Stimulated activated CD4-positive, alpha-beta T cell treated with anti-CD3 and anti-CD28 coated beads, TNF-alpha, amount 100 ng/mL, for 4 hours (primary cell): Measurements from ENCODE around the gene C11orf58.

Experiments used
- DNase-seq, 3 experiments: peaks; one replicate each; pipeline ENCODE4 v3.0.0-alpha.2; 2020; ENCODE audit warnings: low read depth in 3 of 3

The C11orf58 gene

DNA sequence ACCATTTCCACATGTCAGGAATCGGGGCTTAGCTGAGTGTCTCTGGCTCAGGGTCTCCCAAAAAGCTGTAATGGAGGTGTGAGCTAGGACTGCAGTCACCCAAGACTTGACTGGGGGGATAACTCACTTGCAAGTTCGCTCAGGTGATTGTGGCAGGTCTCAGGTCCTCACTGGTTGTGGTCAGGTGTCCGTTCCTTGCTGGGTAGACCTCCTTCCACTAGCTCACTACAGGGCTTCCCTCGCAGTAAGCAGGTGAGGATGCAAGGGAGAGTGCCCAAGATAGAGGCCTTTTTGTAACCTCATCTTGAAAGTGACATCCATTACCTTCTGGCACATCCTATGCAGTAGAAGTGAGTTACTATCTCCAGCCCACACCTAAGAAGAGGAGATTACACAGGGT is 29.5 kb downstream of the C11orf58 start:
- no peak for DNase-seq

DNA sequence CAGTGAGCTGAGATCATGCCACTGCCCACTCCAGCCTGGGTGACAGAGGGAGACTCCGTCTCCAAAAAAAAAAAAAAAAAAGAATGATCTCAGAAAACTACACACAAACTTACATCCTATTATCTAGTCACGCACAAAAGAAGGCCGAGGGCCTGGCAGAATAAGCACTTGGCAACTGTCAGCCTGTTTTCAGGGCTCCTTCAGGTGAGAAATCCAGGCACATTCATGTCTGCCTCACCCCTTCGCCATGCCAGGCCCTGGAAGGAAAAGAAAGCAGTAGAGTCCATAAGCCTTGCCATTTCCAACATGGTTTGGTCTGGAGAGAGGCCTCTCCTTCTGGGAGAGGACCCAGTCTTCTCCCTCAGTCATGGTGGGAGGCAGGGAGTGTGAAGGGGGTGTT is 30.9 kb downstream of the C11orf58 start:
- no peak for DNase-seq

DNA sequence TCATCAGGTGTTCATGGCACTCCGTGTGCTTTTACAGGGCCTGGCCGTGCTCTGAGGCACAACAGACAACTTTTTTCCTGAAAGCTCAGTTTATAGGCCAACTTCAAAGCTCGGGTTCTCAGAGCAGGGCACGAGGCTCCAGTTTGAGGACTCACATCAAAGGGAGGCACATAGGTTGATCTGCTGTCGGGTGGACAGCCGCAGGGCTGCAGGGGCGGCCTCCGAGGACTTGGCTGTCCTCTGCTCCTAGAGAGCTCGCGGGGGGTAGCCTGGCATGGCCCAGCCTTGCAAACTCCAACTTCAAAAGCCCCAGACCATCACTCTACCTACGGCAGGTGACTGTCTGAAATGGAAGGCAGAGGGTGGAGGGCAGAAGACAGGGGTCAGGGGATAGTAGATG is 31.6 kb downstream of the C11orf58 start:
- no peak for DNase-seq

DNA sequence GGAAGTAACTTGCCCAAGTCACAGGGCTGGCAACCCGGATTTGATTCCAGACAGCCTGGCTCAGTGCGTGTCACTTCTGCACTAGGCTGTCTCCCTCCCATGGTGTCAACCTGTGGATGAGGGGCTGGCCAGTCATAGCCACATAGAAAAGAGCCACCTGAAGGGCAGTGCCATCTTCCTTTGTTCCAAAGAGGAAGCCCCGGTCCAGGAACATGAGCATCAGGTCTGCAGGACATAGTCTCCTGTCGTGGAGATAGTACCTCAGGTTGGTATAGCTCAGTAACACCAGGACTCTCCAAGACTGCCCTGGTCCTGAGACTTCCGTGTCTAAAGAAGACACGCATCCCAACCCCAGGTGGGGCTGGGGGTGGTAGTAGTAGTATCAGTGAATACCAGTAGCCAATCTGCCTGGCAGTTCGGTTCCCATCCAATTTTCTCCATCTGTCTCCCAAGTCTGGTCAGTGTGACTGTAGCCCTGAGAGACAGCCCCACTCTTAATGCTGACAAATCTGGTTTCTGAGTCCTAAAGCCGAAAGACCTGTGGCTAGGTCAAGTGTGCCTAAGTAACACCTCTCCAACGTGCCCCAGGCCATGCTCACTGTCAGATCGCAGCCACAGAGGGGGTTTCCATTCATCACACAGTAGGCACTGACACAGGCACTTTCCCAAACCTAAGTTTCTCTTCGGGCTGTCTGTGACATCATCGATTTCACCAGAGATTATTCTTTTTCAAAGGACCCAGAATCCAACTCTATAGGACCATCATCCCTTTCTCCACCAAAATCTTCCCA is 33.1 kb downstream of the C11orf58 start:
- no peak for DNase-seq

DNA sequence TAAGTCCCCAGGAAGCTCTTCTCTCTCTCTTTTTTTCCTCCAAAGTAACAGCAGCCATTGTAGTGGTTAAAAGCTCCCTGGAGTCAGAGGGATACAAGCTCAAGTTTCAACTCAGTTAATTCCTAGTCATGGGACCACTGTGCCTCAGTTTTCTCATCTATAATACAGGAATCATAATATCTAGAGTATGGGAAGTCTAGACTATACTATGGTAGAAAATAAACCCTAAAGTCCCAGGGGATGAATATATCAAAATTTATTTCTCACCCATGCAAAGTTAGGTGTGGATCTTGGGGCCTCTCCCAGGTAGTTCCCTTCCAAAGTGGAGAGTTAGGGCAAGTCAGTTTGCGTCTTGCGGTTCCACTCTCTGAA is 33.7 kb downstream of the C11orf58 start:
- no peak for DNase-seq

DNA sequence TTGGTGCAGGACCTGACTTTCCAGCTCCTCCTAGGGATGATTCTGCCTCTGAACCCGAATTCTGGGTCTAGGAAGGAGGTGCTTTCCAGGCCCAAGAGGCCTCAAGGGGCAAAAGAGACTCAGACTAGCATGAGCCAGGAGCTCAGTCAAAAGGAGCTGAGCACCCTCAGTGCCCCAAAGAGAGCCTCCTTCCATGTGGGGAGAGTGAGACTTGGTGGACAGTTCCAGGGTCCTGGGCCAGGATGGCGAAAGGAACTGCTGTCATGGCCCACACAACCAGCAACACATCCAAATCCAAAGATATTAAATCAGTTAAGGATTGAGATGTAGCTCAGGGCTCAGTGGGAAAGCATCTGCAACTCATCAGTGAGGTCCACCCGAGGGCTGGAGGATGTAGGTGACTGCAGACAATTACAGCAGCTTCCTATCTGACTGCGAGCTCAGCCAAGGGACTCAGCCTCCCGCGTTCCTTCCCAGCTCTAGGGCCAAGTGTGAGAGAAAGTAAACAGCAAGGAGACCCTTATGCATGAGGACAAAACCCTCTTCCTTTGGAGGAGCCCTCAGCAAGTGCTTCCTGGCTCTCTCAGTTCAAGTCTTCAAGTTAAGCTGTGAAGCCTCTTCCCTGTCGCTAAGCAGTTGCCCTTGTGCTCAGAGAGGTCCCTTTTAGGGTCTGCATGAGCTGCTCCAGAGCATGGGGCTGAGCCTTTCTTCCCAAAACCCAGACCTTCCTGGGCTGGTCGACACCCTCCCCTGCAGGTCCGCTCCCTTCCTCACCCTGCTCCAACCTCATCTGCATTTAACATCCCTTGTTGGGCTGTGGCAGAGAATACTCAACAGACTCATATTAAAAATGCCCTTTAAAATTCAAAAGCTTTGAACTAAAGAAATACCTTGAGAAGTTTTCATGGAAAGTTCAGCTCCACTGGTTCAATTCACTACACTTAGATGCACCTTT is 35.8 kb downstream of the C11orf58 start:
- DNase-seq, result no peak

DNA sequence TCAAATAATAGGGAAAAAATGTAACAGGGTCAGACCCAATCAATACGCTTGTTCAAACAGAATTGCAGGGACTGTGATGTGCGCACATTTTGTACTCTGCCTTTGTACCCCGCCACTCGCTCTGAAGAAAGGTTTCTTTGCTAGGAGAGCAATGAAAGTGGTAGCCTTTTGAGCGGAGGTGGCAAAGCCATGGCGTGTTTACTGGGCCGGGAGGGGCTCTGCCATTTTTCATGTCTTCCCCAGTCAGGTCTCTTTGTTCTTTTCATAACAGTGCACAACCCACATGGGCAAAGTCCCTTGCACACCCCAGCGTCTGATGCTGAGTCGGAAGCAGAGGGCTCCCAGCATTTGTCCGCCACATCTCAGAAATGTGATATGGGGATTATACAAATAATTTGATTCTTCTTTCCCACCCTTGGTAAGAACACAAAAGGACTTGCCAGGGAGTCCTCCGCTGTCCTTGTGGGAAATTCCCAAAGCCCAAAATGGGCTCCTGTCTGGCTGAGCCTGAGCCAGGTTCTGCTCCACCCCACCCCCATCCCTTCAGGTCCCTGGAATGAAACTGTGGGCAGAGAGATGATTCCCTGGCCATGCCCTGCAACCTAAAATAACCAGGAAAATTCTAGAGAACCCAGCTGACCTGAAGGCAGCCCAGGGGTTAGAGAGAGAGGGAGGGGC is 36.6 kb downstream of the C11orf58 start:
- no peak for DNase-seq

DNA sequence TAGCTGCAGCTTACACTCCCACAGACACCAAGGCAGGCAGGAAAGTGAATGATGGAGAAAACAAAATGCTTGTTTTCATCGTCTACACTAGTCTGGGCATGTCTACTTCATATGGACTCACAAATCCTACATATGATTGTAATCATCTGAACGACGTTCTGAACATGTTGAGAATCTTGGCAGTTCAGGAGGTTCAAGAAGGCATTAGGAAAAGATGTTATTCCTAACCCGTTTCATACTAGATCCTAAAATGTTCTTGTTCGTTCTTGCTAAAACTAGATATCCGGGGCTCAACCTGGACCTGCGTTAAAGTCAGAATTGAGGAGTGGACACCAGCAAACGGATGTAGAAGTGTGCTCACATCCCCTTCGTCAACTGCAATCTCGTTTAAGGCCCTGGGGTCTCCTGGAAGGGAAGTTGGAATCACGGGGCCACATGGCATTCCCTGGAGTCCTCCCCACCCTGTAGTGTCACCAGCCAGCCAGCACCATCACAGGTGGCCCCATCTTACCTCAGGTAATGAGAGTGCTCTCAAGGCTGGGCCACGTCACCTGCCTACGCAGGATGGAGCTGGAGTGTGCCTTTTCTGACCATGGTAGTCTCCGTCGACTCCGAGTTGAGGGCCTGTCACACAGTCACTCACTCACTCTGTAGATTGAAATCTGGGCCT is 37.3 kb downstream of the C11orf58 start:
- DNase-seq, result no peak

DNA sequence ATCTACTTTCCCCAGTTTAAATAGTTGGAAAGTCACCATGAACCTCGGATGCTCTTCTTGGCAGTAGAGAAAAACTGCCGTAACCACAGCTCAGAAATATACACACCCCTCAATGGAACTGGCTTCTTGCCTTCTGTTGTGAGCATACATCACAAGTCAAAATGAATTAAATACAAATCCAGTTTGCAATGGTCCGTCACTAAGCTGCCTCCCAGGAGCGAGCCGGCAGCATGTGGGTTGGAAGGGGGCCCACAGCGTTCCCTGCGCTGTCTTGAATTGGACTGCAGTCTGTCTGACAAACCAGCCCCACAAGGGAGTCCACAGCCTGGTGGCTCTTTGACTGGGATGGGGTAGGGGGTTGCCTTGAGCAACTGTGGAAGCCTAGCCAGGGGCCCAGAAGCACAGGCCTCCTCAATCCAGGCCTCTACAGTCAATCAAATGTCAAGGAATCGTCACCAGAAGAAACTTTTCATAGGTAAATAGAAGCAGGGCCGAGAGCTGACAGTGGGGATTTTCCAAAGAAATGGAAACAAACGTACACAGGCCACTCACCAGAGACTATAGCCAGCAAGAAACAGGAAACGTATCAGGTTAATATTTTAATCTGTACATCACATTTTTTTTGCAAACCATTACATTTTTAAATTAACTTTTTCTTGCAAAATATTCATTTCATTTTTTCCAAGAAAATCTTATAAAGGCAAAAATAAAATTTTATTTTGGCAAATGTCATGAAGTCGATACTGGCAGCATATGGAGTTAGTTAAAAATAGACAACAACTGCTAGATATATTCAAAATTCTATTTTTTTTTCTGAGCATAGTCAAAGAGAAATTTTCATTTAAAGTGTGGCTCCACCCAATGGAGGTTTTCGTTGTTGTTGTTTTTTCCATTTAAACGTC is 38.5 kb downstream of the C11orf58 start:
- no peak for DNase-seq

DNA sequence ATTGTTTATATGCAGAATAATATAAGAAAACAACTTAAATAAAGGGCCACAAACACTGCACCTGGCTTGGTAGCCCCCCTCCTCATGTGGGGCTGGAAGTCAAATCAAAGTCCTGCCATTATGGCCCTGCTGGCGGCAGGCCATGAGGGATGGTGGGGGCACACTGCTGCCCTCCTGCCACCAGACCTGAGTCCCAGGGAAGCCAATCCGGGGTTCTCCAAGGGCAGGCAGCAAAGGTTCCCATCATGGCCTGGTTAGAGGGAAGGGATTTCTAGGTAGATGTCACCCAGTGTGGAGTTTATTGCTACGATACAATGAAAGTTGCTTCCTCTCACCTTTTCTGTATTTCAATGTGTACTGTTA is 39.1 kb downstream of the C11orf58 start:
- DNase-seq, result no peak

DNA sequence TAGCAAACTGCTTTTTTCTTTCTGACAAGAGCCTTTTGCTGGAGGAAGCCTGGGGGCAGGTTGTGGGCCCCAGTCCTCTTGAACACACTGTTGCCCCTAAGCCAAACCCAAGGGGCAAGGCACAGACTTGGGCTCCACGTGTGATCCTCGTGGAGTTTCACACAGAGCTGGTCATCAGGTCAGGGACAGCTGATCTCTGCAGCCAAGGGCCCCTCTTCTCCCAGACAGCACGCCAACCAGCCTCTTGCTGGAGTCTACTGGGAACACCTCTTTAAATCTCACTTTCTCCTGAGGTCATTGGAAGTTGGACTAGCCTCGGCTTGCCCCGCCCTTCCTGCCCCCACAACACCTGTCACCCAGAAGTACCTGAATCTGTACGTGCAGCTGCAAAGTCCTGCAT is 39.8 kb downstream of the C11orf58 start:
- DNase-seq, result no peak

DNA sequence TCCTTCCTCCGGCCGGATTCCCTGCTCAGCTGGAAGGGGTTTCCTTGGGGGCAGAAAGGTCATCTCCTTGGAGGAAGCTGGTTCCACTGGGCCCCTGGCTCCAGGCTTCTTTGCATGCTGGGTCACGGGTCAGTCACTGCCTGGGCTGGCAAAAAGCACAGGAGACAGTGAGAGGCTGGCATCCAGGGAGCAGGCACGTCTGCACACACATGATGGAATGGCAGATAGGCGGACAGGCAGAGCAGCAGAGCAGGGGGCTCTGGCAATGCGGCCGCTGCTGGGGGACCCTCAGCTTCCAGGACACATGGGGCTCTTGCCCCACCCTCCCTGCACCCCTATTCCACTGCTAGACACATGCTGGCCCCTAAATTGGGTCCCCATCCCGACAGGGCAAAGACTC is 40.4 kb downstream of the C11orf58 start:
- no peak for DNase-seq

DNA sequence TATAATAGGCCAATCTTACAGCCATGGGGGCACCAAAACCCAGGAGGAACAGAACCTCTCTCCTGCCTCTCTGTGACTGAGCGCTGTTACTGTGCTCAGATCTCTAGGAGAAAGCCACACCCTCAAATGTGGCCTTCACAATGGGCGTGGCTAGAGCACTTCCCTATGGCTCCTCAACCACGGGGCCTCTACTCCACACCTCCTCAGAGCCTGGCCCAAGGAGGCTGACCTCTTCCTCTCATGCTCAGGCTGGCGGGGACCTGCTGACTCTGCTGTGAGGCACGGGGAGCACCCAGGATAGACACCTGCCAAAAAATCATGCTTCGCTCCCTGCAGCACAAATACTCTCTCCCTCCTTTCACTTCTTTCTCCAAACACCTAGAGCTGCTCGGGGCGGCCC is 41.0 kb downstream of the C11orf58 start:
- no peak for DNase-seq

DNA sequence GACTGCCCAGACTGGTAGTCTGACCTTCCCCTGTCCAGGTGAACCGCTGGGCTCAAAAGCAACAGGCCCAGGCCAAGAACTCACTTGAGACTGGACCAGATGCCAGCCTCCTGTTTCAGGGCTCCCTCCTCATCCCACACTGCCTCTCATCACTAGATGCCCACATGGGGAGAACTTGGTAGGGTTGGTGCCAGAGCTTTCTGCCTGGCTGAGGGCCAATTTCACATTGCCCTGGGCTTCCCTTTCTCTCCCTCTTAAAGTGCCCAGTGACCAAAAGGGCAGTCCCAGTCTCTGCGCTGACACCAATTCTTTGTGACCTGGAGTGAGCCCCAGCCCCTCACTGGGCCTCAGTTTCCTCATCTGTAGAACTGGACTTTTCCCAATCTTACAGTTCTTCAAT is 41.7 kb downstream of the C11orf58 start:
- no peak for DNase-seq

DNA sequence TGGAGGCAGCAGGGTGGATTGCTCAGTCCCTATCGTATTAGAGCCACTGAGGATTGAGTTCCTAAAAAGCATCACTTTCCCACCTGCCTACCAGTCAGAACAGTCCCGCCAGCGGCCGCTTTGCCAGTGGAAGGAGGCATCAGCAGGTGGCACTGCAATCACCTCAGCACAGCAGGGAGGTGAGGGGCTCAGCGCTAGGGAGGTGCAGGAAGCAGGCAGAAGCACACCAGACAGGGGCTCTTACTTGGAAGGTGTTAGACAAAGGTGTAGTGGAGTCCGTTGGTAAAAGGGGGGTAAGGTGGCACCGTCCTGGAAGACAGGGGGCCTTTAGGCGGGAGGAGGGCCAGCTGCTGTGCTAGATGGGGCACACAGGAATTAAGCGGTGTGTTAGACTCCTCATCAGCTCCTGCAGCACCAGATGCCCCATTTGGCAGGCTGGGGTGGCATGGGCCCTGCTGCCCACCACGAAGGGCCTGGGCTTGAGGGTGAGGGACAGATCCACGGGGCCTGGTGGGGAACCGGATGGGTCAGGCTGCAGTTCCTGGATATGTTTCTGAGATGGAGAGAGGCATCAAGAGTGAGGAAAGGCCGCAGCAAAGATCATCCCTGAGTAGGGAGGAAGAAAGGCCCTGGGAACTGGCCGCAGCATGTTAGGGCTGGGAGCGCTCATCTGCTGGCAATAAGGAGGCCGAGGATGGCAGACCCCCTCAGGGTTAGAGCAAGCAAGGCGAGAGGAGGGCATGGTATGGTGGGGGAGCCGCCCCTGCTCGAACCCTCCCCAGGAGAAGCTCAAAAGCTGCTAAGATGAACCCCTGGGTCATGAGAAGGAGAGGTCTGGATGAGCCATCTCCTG is 42.5 kb downstream of the C11orf58 start:
- DNase-seq, result no peak

DNA sequence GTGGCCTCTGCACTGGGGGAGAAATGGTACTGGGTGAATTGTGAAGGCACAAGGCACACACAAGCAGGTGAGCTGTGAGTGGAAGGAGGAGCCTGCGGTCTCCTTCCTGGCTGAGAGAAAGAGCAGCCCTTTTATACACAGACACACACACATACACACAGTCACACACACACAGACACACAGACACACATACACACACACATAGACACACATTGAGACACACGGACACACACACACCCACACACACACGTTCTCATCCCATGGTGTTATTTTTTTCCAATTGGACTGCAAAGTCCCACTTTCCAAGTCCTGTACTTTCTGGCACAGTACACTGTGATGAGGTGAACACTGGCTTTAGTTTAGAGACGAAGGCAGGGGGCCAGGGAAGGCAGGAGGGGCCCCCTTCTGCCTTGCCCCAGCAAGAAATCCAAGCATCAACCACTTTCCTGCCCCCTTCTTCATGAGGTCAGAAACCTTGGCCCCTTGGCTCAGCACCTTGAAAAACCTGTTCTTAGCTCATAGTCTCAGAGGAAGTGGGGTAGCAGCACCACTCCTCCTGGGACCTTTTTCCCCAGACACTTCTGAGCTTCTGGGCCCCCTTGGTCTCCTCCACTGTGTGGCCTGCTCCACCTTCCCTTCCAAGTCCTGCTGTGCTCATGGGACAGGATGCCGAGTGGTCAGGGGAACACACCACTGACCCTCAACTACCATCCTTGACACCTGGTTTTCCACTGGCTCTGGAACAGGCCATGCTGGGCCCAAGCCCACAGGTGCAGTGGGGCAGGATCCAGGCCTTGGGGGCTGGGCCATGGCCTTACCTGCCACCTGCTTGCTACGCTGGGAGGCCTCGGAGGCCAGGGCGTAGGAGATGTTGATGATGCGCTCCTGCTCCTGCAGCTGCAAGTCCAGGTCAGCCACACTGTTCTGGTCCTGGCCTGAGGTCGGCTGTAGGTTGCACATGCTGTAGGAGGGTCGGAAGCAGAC is 43.8 kb downstream of the C11orf58 start:
- DNase-seq, result no peak

DNA sequence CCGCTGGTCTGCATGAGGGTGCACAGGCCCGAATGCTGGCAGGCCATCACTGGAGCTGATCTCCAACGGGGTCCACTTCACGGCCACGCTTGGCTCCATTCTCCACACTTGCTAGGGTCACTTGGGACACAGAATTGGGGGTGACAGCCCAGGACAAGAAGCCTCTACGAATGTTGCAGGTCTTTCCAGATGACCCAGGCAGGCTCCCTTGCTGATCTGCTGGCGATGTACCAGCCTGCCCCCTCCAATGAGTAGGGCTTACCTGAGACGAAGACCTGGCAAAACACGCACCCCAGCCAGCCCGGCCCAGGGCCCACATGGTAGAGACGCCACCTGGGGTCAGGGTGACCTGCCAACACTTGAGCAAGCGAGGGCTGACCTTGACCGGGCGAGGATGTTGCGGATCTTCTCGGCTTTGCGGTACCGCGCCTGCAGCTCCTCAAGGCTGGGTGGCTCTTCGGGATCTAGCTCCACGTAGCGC is 44.9 kb downstream of the C11orf58 start:
- no peak for DNase-seq

DNA sequence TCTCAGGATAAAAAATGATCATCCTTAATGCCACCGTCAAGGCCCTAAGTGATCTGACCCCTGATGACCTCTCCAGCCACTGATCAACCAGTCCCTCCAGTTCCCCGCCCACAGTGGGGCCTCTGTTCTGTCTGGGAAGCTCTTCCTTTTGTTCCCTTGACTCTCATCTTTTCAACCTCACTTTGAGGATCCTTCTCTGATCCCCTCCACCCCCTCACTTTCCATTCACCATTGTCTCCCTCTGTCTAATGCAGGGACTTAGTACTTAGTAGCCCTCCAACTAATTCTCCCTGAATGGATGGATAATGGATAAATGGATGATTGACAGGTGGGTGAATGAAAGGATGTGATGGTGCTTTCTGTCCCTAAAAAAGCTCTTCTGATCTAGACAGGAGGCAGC is 45.6 kb downstream of the C11orf58 start:
- no peak for DNase-seq

DNA sequence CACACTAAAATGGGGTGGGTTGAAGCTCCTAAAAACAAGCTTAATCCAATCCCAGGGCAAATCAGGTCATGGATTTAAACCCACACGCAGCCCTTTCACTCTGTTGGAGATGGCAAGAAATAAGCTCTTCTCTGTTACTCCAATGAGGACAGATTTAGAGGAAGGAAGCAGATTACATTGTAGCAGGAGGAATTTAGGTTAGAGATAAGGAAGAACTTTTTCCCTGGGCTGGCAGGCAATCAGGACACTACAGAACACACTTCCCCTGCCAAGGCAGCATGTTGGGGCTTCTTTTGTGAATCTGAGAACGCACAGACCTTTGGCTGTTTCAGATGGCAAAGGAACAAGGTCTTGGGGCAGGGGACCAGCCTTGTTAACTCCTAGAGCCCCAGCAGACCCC is 46.2 kb downstream of the C11orf58 start:
- DNase-seq, result no peak
